HepG2 (cell line): Measurements from ENCODE around the gene SIK3. TPM values are rescaled to one million over a fixed set of nuclear protein-coding genes. Genes with fewer than 3 reads are reported as not detected.

Experiments used
- BRD4 ChIP-seq: sonication (generic); formaldehyde crosslinking; IDR thresholded peaks from 2 replicates; pipeline ENCODE4 v1.4.0; 2020; ENCODE audit warnings: missing genetic modification reagents
- DNMT1 ChIP-seq: sonication (generic); formaldehyde crosslinking; IDR thresholded peaks from 2 replicates; pipeline ENCODE4 v1.5.1; 2020; ENCODE audit warnings: mild to moderate bottlenecking, missing genetic modification reagents
- E2F1 ChIP-seq: sonication (generic); formaldehyde crosslinking; IDR thresholded peaks from 2 replicates; pipeline ENCODE4 v1.5.0; 2020; ENCODE audit warnings: missing genetic modification reagents
- TAF15 ChIP-seq: fragments of 200-400 bp; formaldehyde crosslinking; IDR thresholded peaks from one replicate; pipeline ENCODE4 v1.6.1; 2018; ENCODE audit warnings: mild to moderate bottlenecking, low read depth, low read length; ENCODE audit not compliant: poor library complexity, severe bottlenecking
- TBX3 ChIP-seq: fragments of 450-650 bp; IDR thresholded peaks from 2 replicates; pipeline ENCODE4 v1.6.1; 2017; ENCODE audit warnings: antibody characterized with exemption, mild to moderate bottlenecking, inconsistent platforms, borderline replicate concordance
- ZBTB25 ChIP-seq: IDR thresholded peaks from 2 replicates; pipeline ENCODE4 v1.6.1; 2018; ENCODE audit warnings: missing genetic modification reagents
- ZNF329 ChIP-seq: sonication (generic); formaldehyde crosslinking; IDR thresholded peaks from 2 replicates; pipeline ENCODE4 v1.9.0; 2021; ENCODE audit warnings: low read depth, mild to moderate bottlenecking, missing genetic modification reagents
- ZNF567 ChIP-seq: sonication (generic); formaldehyde crosslinking; IDR thresholded peaks from 2 replicates; pipeline ENCODE4 v1.8.1; 2023; ENCODE audit warnings: mild to moderate bottlenecking, missing genetic modification reagents, borderline replicate concordance
- ZNF839 ChIP-seq: sonication (generic); formaldehyde crosslinking; IDR thresholded peaks from 2 replicates; pipeline ENCODE4 v1.4.0; 2020; ENCODE audit warnings: missing genetic modification reagents, mild to moderate bottlenecking, borderline replicate concordance
- polyA plus RNA-seq, 8 experiments: library from polyadenylated mRNA; depleted of rRNA in 3 of 8; stranded (reverse) in 7 of 8; unstranded in 1 of 8; fragments of >200 nt; fragmentation: Illumina TruSeq in 4 of 8; extraction: Trizol in 4 of 8; gene quantifications; 2 replicates each; pipeline versions ENCODE4 v1.2.1 to v1.2.3, GENCODE V29; 2011 to 2016; ENCODE audit warnings: low read depth in 4 of 8, missing spikeins in 1 of 8, mixed read lengths in 1 of 8; ENCODE audit not compliant: insufficient read depth in 1 of 8
- total RNA-seq, 5 experiments: library from RNA; depleted of rRNA; stranded (reverse); fragments of >200 nt; fragmentation: Illumina TruSeq; extraction: Trizol; gene quantifications; 2 replicates each; pipeline ENCODE4 v1.2.3, GENCODE V29; 2016; ENCODE audit warnings: low read depth in 1 of 5
- TF ChIP-seq, protein P1 (sequence below): sonication (generic); formaldehyde crosslinking; conservative IDR thresholded peaks from 2 replicates; pipeline ENCODE4 v1.4.0; 2020; ENCODE audit warnings: missing genetic modification reagents
- TF ChIP-seq, protein P2 (sequence below): sonication (generic); formaldehyde crosslinking; IDR thresholded peaks from 2 replicates; pipeline ENCODE4 v1.9.0; 2021; ENCODE audit warnings: mild to moderate bottlenecking, missing genetic modification reagents
- TF ChIP-seq, protein P3 (sequence below): sonication (generic); formaldehyde crosslinking; IDR thresholded peaks from 2 replicates; pipeline ENCODE4 v1.4.0; 2020; ENCODE audit warnings: mild to moderate bottlenecking, missing genetic modification reagents

Gene SIK3
- total and polyA plus RNA-seq, 2 of the 13 experiments (the other 11 are each of a cell fraction or from before 2014, with no cell fraction given), result 5.7 to 9.8 TPM

- TF ChIP-seq TAF15, result no peak
- no peak for TF ChIP-seq TBX3
- TF ChIP-seq ZBTB25 (CRISPR knock-in tag), result no peak
- TF ChIP-seq E2F1, result no peak
- TF ChIP-seq BRD4 (CRISPR knock-in tag), result no peak
- TF ChIP-seq, protein P1, sequence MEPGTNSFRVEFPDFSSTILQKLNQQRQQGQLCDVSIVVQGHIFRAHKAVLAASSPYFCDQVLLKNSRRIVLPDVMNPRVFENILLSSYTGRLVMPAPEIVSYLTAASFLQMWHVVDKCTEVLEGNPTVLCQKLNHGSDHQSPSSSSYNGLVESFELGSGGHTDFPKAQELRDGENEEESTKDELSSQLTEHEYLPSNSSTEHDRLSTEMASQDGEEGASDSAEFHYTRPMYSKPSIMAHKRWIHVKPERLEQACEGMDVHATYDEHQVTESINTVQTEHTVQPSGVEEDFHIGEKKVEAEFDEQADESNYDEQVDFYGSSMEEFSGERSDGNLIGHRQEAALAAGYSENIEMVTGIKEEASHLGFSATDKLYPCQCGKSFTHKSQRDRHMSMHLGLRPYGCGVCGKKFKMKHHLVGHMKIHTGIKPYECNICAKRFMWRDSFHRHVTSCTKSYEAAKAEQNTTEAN (CRISPR knock-in tag), result no peak
- TF ChIP-seq, protein P2, sequence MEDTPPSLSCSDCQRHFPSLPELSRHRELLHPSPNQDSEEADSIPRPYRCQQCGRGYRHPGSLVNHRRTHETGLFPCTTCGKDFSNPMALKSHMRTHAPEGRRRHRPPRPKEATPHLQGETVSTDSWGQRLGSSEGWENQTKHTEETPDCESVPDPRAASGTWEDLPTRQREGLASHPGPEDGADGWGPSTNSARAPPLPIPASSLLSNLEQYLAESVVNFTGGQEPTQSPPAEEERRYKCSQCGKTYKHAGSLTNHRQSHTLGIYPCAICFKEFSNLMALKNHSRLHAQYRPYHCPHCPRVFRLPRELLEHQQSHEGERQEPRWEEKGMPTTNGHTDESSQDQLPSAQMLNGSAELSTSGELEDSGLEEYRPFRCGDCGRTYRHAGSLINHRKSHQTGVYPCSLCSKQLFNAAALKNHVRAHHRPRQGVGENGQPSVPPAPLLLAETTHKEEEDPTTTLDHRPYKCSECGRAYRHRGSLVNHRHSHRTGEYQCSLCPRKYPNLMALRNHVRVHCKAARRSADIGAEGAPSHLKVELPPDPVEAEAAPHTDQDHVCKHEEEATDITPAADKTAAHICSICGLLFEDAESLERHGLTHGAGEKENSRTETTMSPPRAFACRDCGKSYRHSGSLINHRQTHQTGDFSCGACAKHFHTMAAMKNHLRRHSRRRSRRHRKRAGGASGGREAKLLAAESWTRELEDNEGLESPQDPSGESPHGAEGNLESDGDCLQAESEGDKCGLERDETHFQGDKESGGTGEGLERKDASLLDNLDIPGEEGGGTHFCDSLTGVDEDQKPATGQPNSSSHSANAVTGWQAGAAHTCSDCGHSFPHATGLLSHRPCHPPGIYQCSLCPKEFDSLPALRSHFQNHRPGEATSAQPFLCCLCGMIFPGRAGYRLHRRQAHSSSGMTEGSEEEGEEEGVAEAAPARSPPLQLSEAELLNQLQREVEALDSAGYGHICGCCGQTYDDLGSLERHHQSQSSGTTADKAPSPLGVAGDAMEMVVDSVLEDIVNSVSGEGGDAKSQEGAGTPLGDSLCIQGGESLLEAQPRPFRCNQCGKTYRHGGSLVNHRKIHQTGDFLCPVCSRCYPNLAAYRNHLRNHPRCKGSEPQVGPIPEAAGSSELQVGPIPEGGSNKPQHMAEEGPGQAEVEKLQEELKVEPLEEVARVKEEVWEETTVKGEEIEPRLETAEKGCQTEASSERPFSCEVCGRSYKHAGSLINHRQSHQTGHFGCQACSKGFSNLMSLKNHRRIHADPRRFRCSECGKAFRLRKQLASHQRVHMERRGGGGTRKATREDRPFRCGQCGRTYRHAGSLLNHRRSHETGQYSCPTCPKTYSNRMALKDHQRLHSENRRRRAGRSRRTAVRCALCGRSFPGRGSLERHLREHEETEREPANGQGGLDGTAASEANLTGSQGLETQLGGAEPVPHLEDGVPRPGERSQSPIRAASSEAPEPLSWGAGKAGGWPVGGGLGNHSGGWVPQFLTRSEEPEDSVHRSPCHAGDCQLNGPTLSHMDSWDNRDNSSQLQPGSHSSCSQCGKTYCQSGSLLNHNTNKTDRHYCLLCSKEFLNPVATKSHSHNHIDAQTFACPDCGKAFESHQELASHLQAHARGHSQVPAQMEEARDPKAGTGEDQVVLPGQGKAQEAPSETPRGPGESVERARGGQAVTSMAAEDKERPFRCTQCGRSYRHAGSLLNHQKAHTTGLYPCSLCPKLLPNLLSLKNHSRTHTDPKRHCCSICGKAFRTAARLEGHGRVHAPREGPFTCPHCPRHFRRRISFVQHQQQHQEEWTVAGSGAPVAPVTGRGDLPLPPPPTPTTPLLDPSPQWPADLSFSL, result 0 out of 2 replicates have a peak, but pooled peaks have one; percentile 24
- TF ChIP-seq ZNF329 (CRISPR knock-in tag), result no peak
- no peak for TF ChIP-seq ZNF839 (CRISPR knock-in tag)
- TF ChIP-seq, protein P3, sequence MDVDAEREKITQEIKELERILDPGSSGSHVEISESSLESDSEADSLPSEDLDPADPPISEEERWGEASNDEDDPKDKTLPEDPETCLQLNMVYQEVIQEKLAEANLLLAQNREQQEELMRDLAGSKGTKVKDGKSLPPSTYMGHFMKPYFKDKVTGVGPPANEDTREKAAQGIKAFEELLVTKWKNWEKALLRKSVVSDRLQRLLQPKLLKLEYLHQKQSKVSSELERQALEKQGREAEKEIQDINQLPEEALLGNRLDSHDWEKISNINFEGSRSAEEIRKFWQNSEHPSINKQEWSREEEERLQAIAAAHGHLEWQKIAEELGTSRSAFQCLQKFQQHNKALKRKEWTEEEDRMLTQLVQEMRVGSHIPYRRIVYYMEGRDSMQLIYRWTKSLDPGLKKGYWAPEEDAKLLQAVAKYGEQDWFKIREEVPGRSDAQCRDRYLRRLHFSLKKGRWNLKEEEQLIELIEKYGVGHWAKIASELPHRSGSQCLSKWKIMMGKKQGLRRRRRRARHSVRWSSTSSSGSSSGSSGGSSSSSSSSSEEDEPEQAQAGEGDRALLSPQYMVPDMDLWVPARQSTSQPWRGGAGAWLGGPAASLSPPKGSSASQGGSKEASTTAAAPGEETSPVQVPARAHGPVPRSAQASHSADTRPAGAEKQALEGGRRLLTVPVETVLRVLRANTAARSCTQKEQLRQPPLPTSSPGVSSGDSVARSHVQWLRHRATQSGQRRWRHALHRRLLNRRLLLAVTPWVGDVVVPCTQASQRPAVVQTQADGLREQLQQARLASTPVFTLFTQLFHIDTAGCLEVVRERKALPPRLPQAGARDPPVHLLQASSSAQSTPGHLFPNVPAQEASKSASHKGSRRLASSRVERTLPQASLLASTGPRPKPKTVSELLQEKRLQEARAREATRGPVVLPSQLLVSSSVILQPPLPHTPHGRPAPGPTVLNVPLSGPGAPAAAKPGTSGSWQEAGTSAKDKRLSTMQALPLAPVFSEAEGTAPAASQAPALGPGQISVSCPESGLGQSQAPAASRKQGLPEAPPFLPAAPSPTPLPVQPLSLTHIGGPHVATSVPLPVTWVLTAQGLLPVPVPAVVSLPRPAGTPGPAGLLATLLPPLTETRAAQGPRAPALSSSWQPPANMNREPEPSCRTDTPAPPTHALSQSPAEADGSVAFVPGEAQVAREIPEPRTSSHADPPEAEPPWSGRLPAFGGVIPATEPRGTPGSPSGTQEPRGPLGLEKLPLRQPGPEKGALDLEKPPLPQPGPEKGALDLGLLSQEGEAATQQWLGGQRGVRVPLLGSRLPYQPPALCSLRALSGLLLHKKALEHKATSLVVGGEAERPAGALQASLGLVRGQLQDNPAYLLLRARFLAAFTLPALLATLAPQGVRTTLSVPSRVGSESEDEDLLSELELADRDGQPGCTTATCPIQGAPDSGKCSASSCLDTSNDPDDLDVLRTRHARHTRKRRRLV (CRISPR knock-in tag), result no peak
- TF ChIP-seq ZNF567 (CRISPR knock-in tag), result 0 out of 2 replicates have a peak, but pooled peaks have one; percentile 9
- TF ChIP-seq DNMT1 (CRISPR knock-in tag), result no peak
These were observed 275.0 kb downstream of the SIK3 start, which contains the start of gene APOA4 (continued) for GRCh38 chr11:116823031-116823843.
